CD4-positive, alpha-beta T cell treated with Interleukin-17A for 4 hours (primary cell): ENCODE data around the gene C10orf120.

Experiments used
- DNase-seq: peaks from one replicate; pipeline ENCODE4 v3.0.0-alpha.2; 2020; ENCODE audit warnings: mixed read lengths

The C10orf120 gene

GRCh38 chr10:122702275-122702674, 2.6 kb upstream of the C10orf120 start:
- no peak for DNase-seq

GRCh38 chr10:122701652-122702051, 2.0 kb upstream of the C10orf120 start:
- DNase-seq = no peak

- DNase-seq = no peak
Observed at GRCh38 chr10:122696687-122697086, 3.0 kb downstream of the C10orf120 start.

GRCh38 chr10:122692744-122693143, 6.9 kb downstream of the C10orf120 start:
- no peak for DNase-seq

GRCh38 chr10:122689146-122689820, 10.4 kb downstream of the C10orf120 start:
- DNase-seq = no peak

- no peak for DNase-seq
Observed at GRCh38 chr10:122688293-122688989, 11.2 kb downstream of the C10orf120 start.

- DNase-seq = no peak
Observed at GRCh38 chr10:122682522-122682921, 17.1 kb downstream of the C10orf120 start.

GRCh38 chr10:122678266-122678665, 21.4 kb downstream of the C10orf120 start:
- DNase-seq = no peak

- DNase-seq = no peak
Observed at GRCh38 chr10:122675278-122675677, 24.4 kb downstream of the C10orf120 start.

- DNase-seq = no peak
Observed at GRCh38 chr10:122674781-122675180, 24.9 kb downstream of the C10orf120 start.

- no peak for DNase-seq
Observed at GRCh38 chr10:122673731-122674130, 25.9 kb downstream of the C10orf120 start.

- no peak for DNase-seq
Observed at GRCh38 chr10:122673269-122673668, 26.4 kb downstream of the C10orf120 start.

- no peak for DNase-seq
Observed at GRCh38 chr10:122672655-122673054, 27.0 kb downstream of the C10orf120 start.

GRCh38 chr10:122671355-122671754, 28.3 kb downstream of the C10orf120 start:
- no peak for DNase-seq

GRCh38 chr10:122669842-122670241, 29.8 kb downstream of the C10orf120 start:
- DNase-seq = no peak

GRCh38 chr10:122669045-122669444, 30.6 kb downstream of the C10orf120 start:
- no peak for DNase-seq

GRCh38 chr10:122665946-122666345, 33.7 kb downstream of the C10orf120 start:
- DNase-seq = no peak

- no peak for DNase-seq
Observed at GRCh38 chr10:122665329-122665860, 34.3 kb downstream of the C10orf120 start.

GRCh38 chr10:122664501-122664900, 35.1 kb downstream of the C10orf120 start:
- no peak for DNase-seq

GRCh38 chr10:122663516-122664130, 36.0 kb downstream of the C10orf120 start:
- DNase-seq = no peak

- DNase-seq = no peak
Observed at GRCh38 chr10:122662231-122662630, 37.4 kb downstream of the C10orf120 start.

- DNase-seq = no peak
Observed at GRCh38 chr10:122660696-122661095, 39.0 kb downstream of the C10orf120 start.

- DNase-seq = no peak
Observed at GRCh38 chr10:122659651-122660050, 40.0 kb downstream of the C10orf120 start.

- DNase-seq = no peak
Observed at GRCh38 chr10:122659126-122659525, 40.5 kb downstream of the C10orf120 start.
